Panc1 (cell line): ENCODE measurements around the gene SCNN1B. TPM values are rescaled to one million over a fixed set of nuclear protein-coding genes. Genes with fewer than 3 reads are reported as not detected.

ENCODE experiments used
- ATAC-seq: fragments of 200-7000 bp; cut with Tn5 transposase; 2 replicates; pipeline ENCODE4 v1.9.1; 2020; ENCODE audit warnings: mild to moderate bottlenecking, moderate library complexity
- BruUV-seq: library from RNA; stranded (reverse); fragments of 400-500 nt; replicated peaks from 2 replicates; lab custom pipeline; 2021; lab: Mats Ljungman, UMichigan
- CTCF ChIA-PET: fragments of 300-600 bp; sonication (Branson Sonifier 250); formaldehyde crosslinking; loops from one replicate; lab custom pipeline; 2022; ENCODE audit warnings: antibody characterized with exemption; lab: Charles Lee
- POLR2A ChIA-PET: fragments of 300-600 bp; sonication (Branson Sonifier 250); formaldehyde crosslinking; loops from one replicate; lab custom pipeline; 2022; ENCODE audit warnings: antibody characterized with exemption; lab: Charles Lee
- DNase-seq: peaks from one replicate; pipeline ENCODE4 v3.0.0-alpha.2; 2010; ENCODE audit warnings: low read depth, low spot score
- H3K27ac ChIP-seq: 2 replicates; pipeline ENCODE4 v1.5.1; 2011; ENCODE audit warnings: mild to moderate bottlenecking, low read length, inconsistent platforms
- H3K27me3 ChIP-seq: fragments of 200-500 bp; sonication (Bioruptor generic); 2 replicates; pipeline ENCODE4 v1.6.0; 2014; ENCODE audit warnings: low read length, inconsistent platforms; ENCODE audit not compliant: control insufficient read depth, insufficient read depth
- H3K36me3 ChIP-seq: fragments of 200-500 bp; sonication (Bioruptor generic); 2 replicates; pipeline ENCODE4 v1.5.1; 2014; ENCODE audit warnings: inconsistent platforms, mild to moderate bottlenecking, low read length, moderate library complexity; ENCODE audit not compliant: control insufficient read depth, insufficient read depth
- H3K4me1 ChIP-seq: 2 replicates; pipeline ENCODE4 v1.5.1; 2011; ENCODE audit warnings: inconsistent platforms, mild to moderate bottlenecking, low read length, moderate library complexity; ENCODE audit not compliant: control insufficient read depth, insufficient read depth
- H3K4me3 ChIP-seq, 2 experiments: 2 replicates each; pipeline ENCODE4 v1.5.1; 2011 to 2012; ENCODE audit warnings: low read depth in 2 of 2, low read length in 2 of 2, mild to moderate bottlenecking in 2 of 2, inconsistent platforms in 1 of 2, moderate library complexity in 1 of 2
- H3K9me3 ChIP-seq: fragments of 200-500 bp; sonication (Bioruptor generic); 2 replicates; pipeline ENCODE4 v1.5.1; 2014; ENCODE audit warnings: low read depth, mild to moderate bottlenecking, inconsistent platforms, low read length, moderate library complexity; ENCODE audit not compliant: control insufficient read depth, insufficient read depth
- CTCF ChIP-seq: fragments of 450-650 bp; IDR thresholded peaks from 2 replicates; pipeline ENCODE4 v1.5.1; 2017; ENCODE audit warnings: mild to moderate bottlenecking
- POLR2AphosphoS5 ChIP-seq: IDR thresholded peaks from 2 replicates; pipeline ENCODE4 v1.6.1; 2012; ENCODE audit warnings: mild to moderate bottlenecking, low read depth, low read length, moderate library complexity
- REST ChIP-seq, 2 experiments: IDR thresholded peaks; 2 replicates each; pipeline ENCODE4 v1.6.1; 2011 to 2012; ENCODE audit warnings: low read depth in 2 of 2, control low read depth in 1 of 2, low read length in 1 of 2, mild to moderate bottlenecking in 1 of 2, moderate library complexity in 1 of 2; ENCODE audit not compliant: insufficient read depth in 1 of 2
- SIN3A ChIP-seq: IDR thresholded peaks from 2 replicates; pipeline ENCODE4 v1.6.1; 2012; ENCODE audit warnings: low read depth, mild to moderate bottlenecking, low read length, moderate library complexity, borderline replicate concordance; ENCODE audit not compliant: insufficient read depth
- TCF7L2 ChIP-seq: IDR thresholded peaks from 2 replicates; pipeline ENCODE4 v1.6.1; 2011; ENCODE audit warnings: mild to moderate bottlenecking, low read depth, low read length, inconsistent platforms
- in situ Hi-C: cut with HindIII; loops from 2 replicates; pipeline ENCODE4 v1.10.0; 2016; ENCODE audit warnings: low sequenced_read_pairs, low pct_unique_long_range_greater_than_20kb
- intact Hi-C: fragments of 100-400 bp; cut with micrococcal nuclease; formaldehyde crosslinking; loops from one replicate; pipeline ENCODE4 v1.10.0; 2022; ENCODE audit not compliant: unreplicated experiment
- total RNA-seq: library from RNA; stranded (reverse); gene quantifications from one replicate; pipeline ENCODE4 v1.2.1, GENCODE V29; 2021; ENCODE audit not compliant: unreplicated experiment

The SCNN1B gene
- total RNA-seq, 1 experiment from 2014 or later = 10.7 TPM

- TF ChIP-seq TCF7L2 = no peak
- no peak for TF ChIP-seq SIN3A
- TF ChIP-seq POLR2AphosphoS5 = no peak
- TF ChIP-seq CTCF = no peak
- TF ChIP-seq REST (IDR thresholded peaks at IDR 0.05; ENCODE audit: insufficient read depth in 1 of 2, low read depth in 2 of 2, low read length in 1 of 2) = no peak
- no TSS peak for BruUV-seq
- H3K27me3 ChIP-seq = no peaks in the 10 kb centered on the region
- DNase-seq = no peak
- in situ Hi-C loops (no loop called here), intact Hi-C loops (no loop called here)
- POLR2A ChIA-PET = no interaction called here
- CTCF ChIA-PET = no interaction called here
- H3K9me3 ChIP-seq = no peaks in the 10 kb centered on the region
- H3K4me3 ChIP-seq = no peak overlapping the region
- H3K4me1 ChIP-seq = no peaks in the 10 kb centered on the region
- ATAC-seq = no peak
- no peak overlapping the region for H3K27ac ChIP-seq
- H3K36me3 ChIP-seq = no peaks in the 10 kb centered on the region
These were observed 51.3 kb downstream of the SCNN1B start for GRCh38 chr16:23353440-23353839.

- no peak overlapping the region for H3K27ac ChIP-seq
- in situ Hi-C loops = no loop called here
- H3K4me3 ChIP-seq = no peak overlapping the region
- ChIA-PET POLR2A (no interaction called here), CTCF (no interaction called here)
- BruUV-seq = no TSS peak
- H3K36me3 ChIP-seq = no peaks in the 10 kb centered on the region
- intact Hi-C loops = no loop called here
- H3K27me3 ChIP-seq = no peaks in the 10 kb centered on the region
- no peak for ATAC-seq
- H3K4me1 ChIP-seq = no peaks in the 10 kb centered on the region
- H3K9me3 ChIP-seq = no peaks in the 10 kb centered on the region
- TF ChIP-seq CTCF = no peak
- TF ChIP-seq TCF7L2 = no peak
- TF ChIP-seq POLR2AphosphoS5 = no peak
- no peak for DNase-seq
These were observed 52.1 kb downstream of the SCNN1B start for GRCh38 chr16:23354246-23354645.
